H1 (cell line): ENCODE results near the gene B3GNT2. TPM values are rescaled to one million over a fixed set of nuclear protein-coding genes. Genes with fewer than 3 reads are reported as not detected.

Source experiments
- CTCF ChIA-PET: fragments of 300-600 bp; sonication (Branson Sonifier 250); formaldehyde crosslinking; loops from one replicate; lab custom pipeline; 2021; ENCODE audit not compliant: partially characterized antibody; lab: Charles Lee
- POLR2A ChIA-PET: fragments of 300-600 bp; sonication (Branson Sonifier 250); formaldehyde crosslinking; loops from one replicate; lab custom pipeline; 2021; ENCODE audit warnings: inconsistent platforms; ENCODE audit not compliant: partially characterized antibody; lab: Charles Lee
- DNase-seq, 2 experiments: peaks; one replicate each; pipeline versions ENCODE4 v3.0.0 to v3.0.0-alpha.2; 2010 to 2022; ENCODE audit warnings: low spot score in 2 of 2, low read depth in 1 of 2, mixed read lengths in 1 of 2
- FAIRE-seq: peaks from 2 replicates; lab custom pipeline; 2011; peaks lifted over from hg19 to GRCh38; lab: Jason Lieb, UNC
- H2AFZ ChIP-seq: 2 replicates; pipeline ENCODE4 v1.8.1; 2012; ENCODE audit warnings: low read length, inconsistent platforms
- H2AK5ac ChIP-seq: 2 replicates; pipeline ENCODE4 v1.6.1; 2013; ENCODE audit warnings: low read depth, low read length
- H2BK120ac ChIP-seq: replicated peaks from 2 replicates; pipeline ENCODE3; 2013; ENCODE audit warnings: low read depth, low read length, inconsistent platforms
- H2BK12ac ChIP-seq: 2 replicates; pipeline ENCODE4 v1.6.1; 2013; ENCODE audit warnings: low read depth, low read length
- H2BK15ac ChIP-seq: 2 replicates; pipeline ENCODE4 v1.6.1; 2013; ENCODE audit warnings: low read length
- H2BK20ac ChIP-seq: 2 replicates; pipeline ENCODE4 v1.6.1; 2013; ENCODE audit warnings: low read length
- H2BK5ac ChIP-seq: 2 replicates; pipeline ENCODE4 v1.6.1; 2013; ENCODE audit warnings: low read depth, low read length
- H3K14ac ChIP-seq: 2 replicates; pipeline ENCODE4 v1.6.1; 2013; ENCODE audit warnings: inconsistent platforms; ENCODE audit not compliant: insufficient read length
- H3K18ac ChIP-seq: 2 replicates; pipeline ENCODE4 v1.6.1; 2013; ENCODE audit warnings: low read length; ENCODE audit errors: extremely low read depth
- H3K23ac ChIP-seq: 2 replicates; pipeline ENCODE4 v1.6.1; 2013; ENCODE audit warnings: inconsistent platforms; ENCODE audit not compliant: insufficient read length
- H3K23me2 ChIP-seq: 2 replicates; pipeline ENCODE4 v1.6.1; 2013; ENCODE audit warnings: low read depth, low read length
- H3K27ac ChIP-seq: 2 replicates; pipeline ENCODE4 v1.6.1; 2011; ENCODE audit warnings: low read depth, low read length, inconsistent platforms
- H3K27me3 ChIP-seq, 4 experiments: replicated peaks in 1 of 4; 1 replicate in 1 of 4; 2 replicates in 3 of 4; pipeline versions ENCODE4 v1.6.1 to v1.8.1; 2011 to 2013; ENCODE audit warnings: low read length in 3 of 4, mild to moderate bottlenecking in 3 of 4, inconsistent platforms in 2 of 4, mixed read lengths in 2 of 4, moderate library complexity in 1 of 4; ENCODE audit not compliant: control insufficient read depth in 3 of 4, insufficient read depth in 3 of 4; ENCODE audit errors: extremely low read depth in 1 of 4
- H3K36me3 ChIP-seq, 4 experiments: 2 replicates each; pipeline versions ENCODE4 v1.6.1 to v1.8.1; 2011 to 2013; ENCODE audit warnings: mild to moderate bottlenecking in 4 of 4, low read length in 3 of 4, moderate library complexity in 2 of 4, control low read depth in 1 of 4, inconsistent platforms in 1 of 4; ENCODE audit not compliant: insufficient read depth in 4 of 4, control insufficient read depth in 2 of 4
- H3K4ac ChIP-seq: replicated peaks from 2 replicates; pipeline ENCODE3; 2013; ENCODE audit warnings: low read length, low read depth, mixed read lengths, inconsistent platforms; ENCODE audit not compliant: insufficient read length
- H3K4me1 ChIP-seq, 4 experiments: replicated peaks in 1 of 4; 1 replicate in 1 of 4; 2 replicates in 3 of 4; pipeline versions ENCODE4 v1.6.1 to v1.8.1; 2011 to 2013; ENCODE audit warnings: low read length in 3 of 4, inconsistent platforms in 2 of 4, mixed read lengths in 1 of 4; ENCODE audit not compliant: insufficient read depth in 4 of 4, control insufficient read depth in 3 of 4
- H3K4me2 ChIP-seq, 2 experiments: 2 replicates each; pipeline versions ENCODE4 v1.6.1 to v1.8.1; 2011 to 2013; ENCODE audit warnings: low read depth in 2 of 2, low read length in 2 of 2, control low read depth in 1 of 2, inconsistent platforms in 1 of 2, mild to moderate bottlenecking in 1 of 2; ENCODE audit not compliant: insufficient read depth in 1 of 2
- H3K4me3 ChIP-seq, 4 experiments: fragments of 200-600, 300-600 bp in 1 of 4; sonication (generic), shearing (Covaris generic), sonication (Bioruptor Twin) in 1 of 4; 2 replicates each; pipeline versions ENCODE4 v1.5.1 to v1.8.1; 2011 to 2016; ENCODE audit warnings: low read length in 4 of 4, low read depth in 3 of 4, control low read depth in 2 of 4, inconsistent platforms in 2 of 4, mild to moderate bottlenecking in 2 of 4, mixed read lengths in 1 of 4, moderate library complexity in 1 of 4; ENCODE audit not compliant: insufficient read depth in 2 of 4; ENCODE audit errors: extremely low read depth in 1 of 4
- H3K56ac ChIP-seq: replicated peaks from 2 replicates; pipeline ENCODE3; 2013; ENCODE audit warnings: low read depth, mild to moderate bottlenecking, mixed read lengths, low read length, inconsistent platforms; ENCODE audit not compliant: insufficient read length
- H3K79me1 ChIP-seq: 2 replicates; pipeline ENCODE4 v1.6.1; 2013; ENCODE audit warnings: low read depth, low read length, control low read depth
- H3K79me2 ChIP-seq, 2 experiments: 2 replicates each; pipeline versions ENCODE4 v1.6.1 to v1.8.1; 2012 to 2013; ENCODE audit warnings: low read length in 2 of 2, mild to moderate bottlenecking in 2 of 2, inconsistent platforms in 1 of 2; ENCODE audit not compliant: insufficient read depth in 2 of 2, control insufficient read depth in 1 of 2
- H3K9ac ChIP-seq, 4 experiments: replicated peaks in 1 of 4; 1 replicate in 1 of 4; 2 replicates in 3 of 4; pipeline versions ENCODE4 v1.6.1 to v1.8.1; 2011 to 2013; ENCODE audit warnings: low read depth in 3 of 4, low read length in 3 of 4, control low read depth in 2 of 4, mild to moderate bottlenecking in 2 of 4, moderate library complexity in 2 of 4, inconsistent platforms in 1 of 4; ENCODE audit errors: extremely low read depth in 1 of 4
- H3K9me3 ChIP-seq, 2 experiments: 2 replicates each; pipeline versions ENCODE4 v1.6.1 to v1.8.1; 2012 to 2013; ENCODE audit warnings: mild to moderate bottlenecking in 2 of 2, moderate library complexity in 2 of 2, control low read depth in 1 of 2, inconsistent platforms in 1 of 2, low read depth in 1 of 2, low read length in 1 of 2, mixed read lengths in 1 of 2; ENCODE audit not compliant: insufficient read depth in 2 of 2
- H4K20me1 ChIP-seq, 2 experiments: replicated peaks in 1 of 2; 2 replicates each; pipeline versions ENCODE3 to v1.8.1; 2011 to 2013; ENCODE audit warnings: inconsistent platforms in 2 of 2, low read length in 2 of 2, mild to moderate bottlenecking in 1 of 2; ENCODE audit not compliant: insufficient read depth in 2 of 2, control insufficient read depth in 1 of 2
- H4K5ac ChIP-seq: 2 replicates; pipeline ENCODE4 v1.6.1; 2013; ENCODE audit warnings: low read length, low read depth, mixed read lengths, inconsistent platforms; ENCODE audit not compliant: insufficient read length
- H4K8ac ChIP-seq: 2 replicates; pipeline ENCODE4 v1.8.0; 2013; ENCODE audit warnings: mild to moderate bottlenecking, moderate library complexity, low read length, inconsistent platforms; ENCODE audit not compliant: insufficient read depth; ENCODE audit errors: extremely low read depth
- H4K91ac ChIP-seq: replicated peaks from 2 replicates; pipeline ENCODE3; 2013; ENCODE audit warnings: low read length, mixed read lengths, inconsistent platforms; ENCODE audit not compliant: insufficient read length
- CEBPB ChIP-seq: IDR thresholded peaks from 2 replicates; pipeline ENCODE4 v1.6.1; 2012; ENCODE audit warnings: low read depth, low read length
- CREB1 ChIP-seq: IDR thresholded peaks from 2 replicates; pipeline ENCODE4 v1.6.1; 2012; ENCODE audit warnings: inconsistent platforms
- CTBP2 ChIP-seq: IDR thresholded peaks from 2 replicates; pipeline ENCODE4 v1.7.0; 2011; ENCODE audit warnings: borderline replicate concordance, mild to moderate bottlenecking, moderate library complexity, mixed read lengths, low read length; ENCODE audit not compliant: insufficient read depth, insufficient read length
- EZH2 ChIP-seq: fragments of 200-600 bp; sonication (generic); IDR thresholded peaks from 2 replicates; pipeline ENCODE4 v1.7.1; 2012; ENCODE audit warnings: low read depth, mild to moderate bottlenecking, moderate library complexity, low read length, inconsistent platforms; ENCODE audit not compliant: severe bottlenecking
- FOSL1 ChIP-seq: IDR thresholded peaks from 2 replicates; pipeline ENCODE4 v1.6.1; 2011; ENCODE audit warnings: mild to moderate bottlenecking, low read depth, low read length, moderate library complexity; ENCODE audit not compliant: insufficient read depth
- KDM4A ChIP-seq: IDR thresholded peaks from one replicate; pipeline ENCODE4 v1.7.1; 2012; ENCODE audit warnings: low read depth, mild to moderate bottlenecking, moderate library complexity, low read length, inconsistent platforms; ENCODE audit not compliant: severe bottlenecking
- NRF1 ChIP-seq: IDR thresholded peaks from 2 replicates; pipeline ENCODE4 v1.6.1; 2011; ENCODE audit warnings: mild to moderate bottlenecking, low read depth, low read length, improper control_type of control experiment
- SAP30 ChIP-seq: fragments of 300-600 bp; sonication (generic); IDR thresholded peaks from 2 replicates; pipeline ENCODE4 v1.7.1; 2012; ENCODE audit warnings: low read length, moderate library complexity, mild to moderate bottlenecking, inconsistent platforms; ENCODE audit not compliant: insufficient read depth, insufficient replicate concordance
- SIX5 ChIP-seq: IDR thresholded peaks from 2 replicates; pipeline ENCODE4 v1.6.1; 2011; ENCODE audit warnings: mild to moderate bottlenecking, low read depth, low read length
- SUZ12 ChIP-seq: fragments of 200-600 bp; sonication (generic); IDR thresholded peaks from 2 replicates; pipeline ENCODE4 v1.6.1; 2012; ENCODE audit warnings: mild to moderate bottlenecking, inconsistent platforms, low read length, moderate library complexity, mixed read lengths
- WGBS, 2 experiments: shearing (Covaris generic) in 1 of 2; methylation state at CpG; one replicate each; pipeline versions ENCODE4 v1.1.6 to v1.1.7; 2013 to 2015; ENCODE audit warnings: low lambda C conversion rate in 2 of 2, mixed read lengths in 2 of 2, inconsistent platforms in 1 of 2, low coverage in 1 of 2, missing lambda C conversion rate in 1 of 2; ENCODE audit not compliant: insufficient replicate concordance in 2 of 2, insufficient coverage in 1 of 2, insufficient read length in 1 of 2; ENCODE audit errors: extremely low coverage in 1 of 2, missing lambda C conversion rate in 1 of 2; 5-methylcytosine and 5-hydroxymethylcytosine counted together
- polyA plus RNA-seq, 7 experiments: library from polyadenylated mRNA; depleted of rRNA in 3 of 7; stranded (reverse) in 5 of 7; unstranded in 2 of 7; fragments of >200 nt in 5 of 7; fragments of 200-250 nt in 2 of 7; gene quantifications; 1 replicate in 5 of 7; 2 replicates in 1 of 7; 4 replicates in 1 of 7; pipeline versions ENCODE4 v1.2.1 to v1.2.3, GENCODE V29; 2011 to 2013; ENCODE audit warnings: missing spikeins in 2 of 7, mixed read lengths in 2 of 7
- total RNA-seq: library from RNA; stranded (reverse); fragmentation: NEBNext Ultra II Directional; extraction: Animal tissue kit (Norgen Biotek cat#: 25700); gene quantifications from 2 replicates; pipeline ENCODE4 v1.2.1, GENCODE V29; 2021
- TF ChIP-seq, protein P1 (sequence below), 3 experiments: IDR thresholded peaks; 1 replicate in 2 of 3; 2 replicates in 1 of 3; pipeline versions ENCODE4 v1.5.1 to v1.6.1; 2011; ENCODE audit warnings: low read length in 3 of 3, mild to moderate bottlenecking in 3 of 3, inconsistent platforms in 2 of 3, low read depth in 1 of 3, moderate library complexity in 1 of 3; ENCODE audit not compliant: insufficient read depth in 1 of 3; ENCODE audit errors: control extremely low read depth in 1 of 3

B3GNT2 gene
- total and polyA plus RNA-seq, 2 of the 8 experiments (the other 6 are each of a cell fraction or from before 2014, with no cell fraction given), result 20.1 to 40.8 TPM

DNA sequence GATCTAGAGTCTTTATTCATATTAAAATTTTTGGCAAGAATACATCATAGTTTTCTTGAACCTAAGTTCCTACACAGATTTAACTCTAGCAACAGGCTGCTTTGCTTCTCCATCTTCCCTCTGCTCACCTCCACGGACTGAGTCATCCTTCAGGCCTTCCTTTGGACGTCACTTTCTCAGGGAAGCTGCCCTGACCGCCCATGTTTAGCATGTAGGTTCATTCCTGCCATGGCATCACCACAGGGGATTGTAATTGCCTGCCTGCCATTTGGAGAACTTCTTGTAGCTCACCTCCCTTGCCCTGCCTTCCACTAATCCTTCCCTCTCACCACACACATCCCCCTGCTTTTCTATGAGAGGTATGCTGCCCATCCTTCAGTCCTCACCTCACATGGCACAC lies 43.9 kb upstream of the B3GNT2 start:
- peak overlapping the region; percentile 41; the same call in 1 of the 2 replicates for H2BK5ac ChIP-seq
- no peaks in the 10 kb centered on the region for H3K27me3 ChIP-seq
- H3K4me1 ChIP-seq, result peaks cover 3 to 16% (median 7%) of the 10 kb centered on the region in 4 experiments
- peak overlapping the region; percentile 91 for H2BK20ac ChIP-seq
- H3K18ac ChIP-seq, result peak overlapping the region; percentile 84
- no peak overlapping the region; the same call in 1 of the 2 replicates for H2BK15ac ChIP-seq
- no peaks in the 10 kb centered on the region for H3K79me2 ChIP-seq
- FAIRE-seq (no peak), DNase-seq (no peak)
- no peak overlapping the region for H4K8ac ChIP-seq
- peak overlapping the region; percentile 3 for H3K4ac ChIP-seq
- H3K36me3 ChIP-seq, result no peaks in the 10 kb centered on the region
- H3K23me2 ChIP-seq, result no peaks in the 10 kb centered on the region
- H2BK120ac ChIP-seq, result peak overlapping the region; percentile 52
- H2AK5ac ChIP-seq, result peak overlapping the region; percentile 61; the same call in 1 of the 2 replicates
- H4K5ac ChIP-seq, result peak overlapping the region; percentile 41
- no peak overlapping the region for H3K23ac ChIP-seq
- no peak overlapping the region for H3K56ac ChIP-seq
- no peaks in the 10 kb centered on the region for H3K79me1 ChIP-seq
- WGBS, 2 experiments, result 87% methylated on average over 3 of the region's 3 CpGs; no CpG with 5 or more reads in 1 of the 2 experiments
- peak overlapping the region; percentile 77; the same call in 1 of the 2 replicates for H2BK12ac ChIP-seq
- no peak overlapping the region for H3K27ac ChIP-seq
- ChIA-PET POLR2A (no interaction called here), CTCF (interaction anchor here (0.5 kb wide), 1 partner anchor 582 kb away, joined by 3 read pairs; no protein-coding TSS in a partner anchor)
- no peak overlapping the region for H2AFZ ChIP-seq
- H3K14ac ChIP-seq, result no peak overlapping the region
- peaks cover 2 to 7% of the 10 kb centered on the region in 2 experiments; a peak in 2 of 4 replicates for H3K9me3 ChIP-seq
- no peaks in the 10 kb centered on the region for H4K20me1 ChIP-seq
- peak overlapping the region; percentile 25 for H4K91ac ChIP-seq
- no peak overlapping the region for H3K4me3 ChIP-seq
- H3K4me2 ChIP-seq, result peak overlapping the region in 1 of 2 experiments; percentile 33; a peak in 1 of 4 replicates
- no peak overlapping the region for H3K9ac ChIP-seq
- TF ChIP-seq CREB1, result no peak
- TF ChIP-seq SIX5, result no peak
- no peak for TF ChIP-seq EZH2
- no peak for TF ChIP-seq CEBPB
- TF ChIP-seq FOSL1, result no peak
- no peak for TF ChIP-seq SUZ12
- no peak for TF ChIP-seq NRF1
- TF ChIP-seq, protein P1, sequence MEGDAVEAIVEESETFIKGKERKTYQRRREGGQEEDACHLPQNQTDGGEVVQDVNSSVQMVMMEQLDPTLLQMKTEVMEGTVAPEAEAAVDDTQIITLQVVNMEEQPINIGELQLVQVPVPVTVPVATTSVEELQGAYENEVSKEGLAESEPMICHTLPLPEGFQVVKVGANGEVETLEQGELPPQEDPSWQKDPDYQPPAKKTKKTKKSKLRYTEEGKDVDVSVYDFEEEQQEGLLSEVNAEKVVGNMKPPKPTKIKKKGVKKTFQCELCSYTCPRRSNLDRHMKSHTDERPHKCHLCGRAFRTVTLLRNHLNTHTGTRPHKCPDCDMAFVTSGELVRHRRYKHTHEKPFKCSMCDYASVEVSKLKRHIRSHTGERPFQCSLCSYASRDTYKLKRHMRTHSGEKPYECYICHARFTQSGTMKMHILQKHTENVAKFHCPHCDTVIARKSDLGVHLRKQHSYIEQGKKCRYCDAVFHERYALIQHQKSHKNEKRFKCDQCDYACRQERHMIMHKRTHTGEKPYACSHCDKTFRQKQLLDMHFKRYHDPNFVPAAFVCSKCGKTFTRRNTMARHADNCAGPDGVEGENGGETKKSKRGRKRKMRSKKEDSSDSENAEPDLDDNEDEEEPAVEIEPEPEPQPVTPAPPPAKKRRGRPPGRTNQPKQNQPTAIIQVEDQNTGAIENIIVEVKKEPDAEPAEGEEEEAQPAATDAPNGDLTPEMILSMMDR (IDR thresholded peaks at IDR 0.05; ENCODE audit: control extremely low read depth in 1 of 3, insufficient read depth in 1 of 3, low read depth in 1 of 3, low read length in 3 of 3), result no peak
- TF ChIP-seq KDM4A, result no peak
- TF ChIP-seq CTBP2, result no peak
- no peak for TF ChIP-seq SAP30
